SK-N-SH (cell line): ENCODE measurements around the gene WDFY2. TPM values are rescaled to one million over a fixed set of nuclear protein-coding genes. Genes with fewer than 3 reads are reported as not detected.

Experiments
- CTCF ChIA-PET: fragments of 300-600, 350-600 bp; formaldehyde crosslinking; extraction: SDS; loops from one replicate; lab custom pipeline; 2021; lab: Yijun Ruan, JAX
- POLR2A ChIA-PET: fragments of 350-600 bp; sonication (Branson Sonifier 250); formaldehyde crosslinking; extraction: SDS; loops from one replicate; lab custom pipeline; 2020; ENCODE audit warnings: antibody characterized with exemption, inconsistent platforms; lab: Yijun Ruan, JAX
- DNase-seq: peaks from one replicate; pipeline ENCODE4 v3.0.0; 2012
- H2AFZ ChIP-seq: fragments of 200-600 bp; sonication (generic); 2 replicates; pipeline ENCODE4 v1.8.1; 2016; ENCODE audit warnings: antibody characterized with exemption, mild to moderate bottlenecking, low read depth
- H3F3A ChIP-seq: fragments of 200-600 bp; sonication (generic); replicated peaks from 2 replicates; pipeline ENCODE3; 2016; ENCODE audit warnings: antibody characterized with exemption, mild to moderate bottlenecking; ENCODE audit not compliant: insufficient read depth
- H3K27ac ChIP-seq, 2 experiments: fragments of 200-500 bp in 1 of 2; fragments of 200-600 bp in 1 of 2; sonication (Bioruptor generic) in 1 of 2; sonication (generic), shearing (Covaris generic) in 1 of 2; 2 replicates each; pipeline versions ENCODE4 v1.5.1 to v1.6.1; 2014 to 2016; ENCODE audit warnings: low read depth in 2 of 2, inconsistent platforms in 1 of 2, low read length in 1 of 2, mild to moderate bottlenecking in 1 of 2, mixed read lengths in 1 of 2
- H3K27me3 ChIP-seq: fragments of 200-600 bp; sonication (generic), shearing (Covaris generic); 2 replicates; pipeline ENCODE4 v1.6.1; 2016; ENCODE audit warnings: mixed run types; ENCODE audit not compliant: insufficient read depth
- H3K36me3 ChIP-seq, 2 experiments: fragments of 200-500 bp in 1 of 2; fragments of 200-600 bp in 1 of 2; sonication (Bioruptor generic) in 1 of 2; sonication (generic) in 1 of 2; replicated peaks in 1 of 2; 2 replicates each; pipeline versions ENCODE3 to v1.5.1; 2014 to 2016; ENCODE audit warnings: low read length in 1 of 2, mild to moderate bottlenecking in 1 of 2; ENCODE audit not compliant: insufficient read depth in 2 of 2, control insufficient read depth in 1 of 2
- H3K4me1 ChIP-seq, 2 experiments: fragments of 200-500 bp in 1 of 2; fragments of 200-600 bp in 1 of 2; sonication (Bioruptor generic) in 1 of 2; sonication (generic), shearing (Covaris generic) in 1 of 2; 2 replicates each; pipeline versions ENCODE4 v1.5.1 to v1.6.1; 2014 to 2016; ENCODE audit warnings: low read depth in 1 of 2, low read length in 1 of 2, mixed run types in 1 of 2; ENCODE audit not compliant: insufficient read depth in 2 of 2, control insufficient read depth in 1 of 2
- H3K4me2 ChIP-seq: fragments of 200-600 bp; sonication (generic), shearing (Covaris generic); 2 replicates; pipeline ENCODE4 v1.6.1; 2017; ENCODE audit warnings: mixed run types
- H3K4me3 ChIP-seq, 2 experiments: fragments of 200-500 bp in 1 of 2; fragments of 200-600 bp in 1 of 2; sonication (Bioruptor generic) in 1 of 2; sonication (generic), shearing (Covaris generic) in 1 of 2; 2 replicates each; pipeline versions ENCODE4 v1.5.1 to v1.8.1; 2014 to 2016; ENCODE audit warnings: low read depth in 2 of 2, inconsistent platforms in 1 of 2, low read length in 1 of 2, mild to moderate bottlenecking in 1 of 2, mixed read lengths in 1 of 2, moderate library complexity in 1 of 2
- H3K79me2 ChIP-seq: fragments of 200-600 bp; sonication (generic); 2 replicates; pipeline ENCODE4 v1.8.1; 2017; ENCODE audit warnings: mild to moderate bottlenecking; ENCODE audit not compliant: insufficient read depth
- H3K9ac ChIP-seq: fragments of 200-600 bp; sonication (generic); 2 replicates; pipeline ENCODE4 v1.6.1; 2017; ENCODE audit warnings: mixed run types
- H3K9me2 ChIP-seq: fragments of 200-600 bp; sonication (generic); 2 replicates; pipeline ENCODE4 v1.6.1; 2017; ENCODE audit warnings: mixed run types
- H3K9me3 ChIP-seq: fragments of 200-600 bp; sonication (generic); 2 replicates; pipeline ENCODE4 v1.6.1; 2017; ENCODE audit warnings: mixed run types, mild to moderate bottlenecking, moderate library complexity
- H4K20me1 ChIP-seq: fragments of 200-600 bp; sonication (generic); 2 replicates; pipeline ENCODE4 v1.6.1; 2017; ENCODE audit warnings: mild to moderate bottlenecking, mixed run types; ENCODE audit not compliant: insufficient read depth
- CHD2 ChIP-seq: fragments of 150-350 bp; IDR thresholded peaks from 2 replicates; pipeline ENCODE4 v1.6.1; 2018; ENCODE audit warnings: low read length; ENCODE audit not compliant: partially characterized antibody
- EP300 ChIP-seq, 2 experiments: IDR thresholded peaks; 2 replicates each; pipeline versions ENCODE4 v1.4.0 to v1.6.1; 2012; ENCODE audit warnings: borderline replicate concordance in 1 of 2, low read depth in 1 of 2, low read length in 1 of 2
- FOSL2 ChIP-seq: IDR thresholded peaks from 2 replicates; pipeline ENCODE4 v1.4.0; 2012; ENCODE audit warnings: low read depth, mild to moderate bottlenecking, moderate library complexity, borderline replicate concordance
- FOXJ3 ChIP-seq: sonication (generic); formaldehyde crosslinking; IDR thresholded peaks from 2 replicates; pipeline ENCODE4 v1.5.1; 2020; ENCODE audit warnings: mild to moderate bottlenecking, missing genetic modification reagents
- FOXM1 ChIP-seq: IDR thresholded peaks from 2 replicates; pipeline ENCODE4 v1.4.0; 2012; ENCODE audit warnings: low read depth, mild to moderate bottlenecking
- JUND ChIP-seq: IDR thresholded peaks from 2 replicates; pipeline ENCODE4 v1.4.0; 2012
- MXI1 ChIP-seq: IDR thresholded peaks from 2 replicates; pipeline ENCODE4 v1.6.1; 2012; ENCODE audit warnings: mild to moderate bottlenecking, low read depth, low read length, improper control_type of control experiment
- NFIC ChIP-seq: IDR thresholded peaks from 2 replicates; pipeline ENCODE4 v1.4.0; 2012; ENCODE audit warnings: borderline replicate concordance
- NRF1 ChIP-seq: IDR thresholded peaks from 2 replicates; pipeline ENCODE4 v1.6.1; 2012; ENCODE audit warnings: low read depth, mild to moderate bottlenecking, low read length
- POLR2AphosphoS5 ChIP-seq: IDR thresholded peaks from 2 replicates; pipeline ENCODE4 v1.6.1; 2012; ENCODE audit warnings: low read depth, low read length
- RAD21 ChIP-seq: IDR thresholded peaks from 2 replicates; pipeline ENCODE4 v1.6.1; 2012; ENCODE audit warnings: mild to moderate bottlenecking, low read length
- REST ChIP-seq: IDR thresholded peaks from 2 replicates; pipeline ENCODE4 v1.6.1; 2012; ENCODE audit warnings: mild to moderate bottlenecking, low read depth, low read length, moderate library complexity
- RFX5 ChIP-seq: IDR thresholded peaks from 2 replicates; pipeline ENCODE4 v1.6.1; 2012; ENCODE audit warnings: mild to moderate bottlenecking, improper control_type of control experiment, low read length
- RXRA ChIP-seq: IDR thresholded peaks from 2 replicates; pipeline ENCODE4 v1.4.0; 2012; ENCODE audit warnings: low read depth, mild to moderate bottlenecking, borderline replicate concordance
- SMC3 ChIP-seq: IDR thresholded peaks from 2 replicates; pipeline ENCODE4 v1.6.1; 2012; ENCODE audit warnings: low read depth, low read length, improper control_type of control experiment
- TAF1 ChIP-seq: IDR thresholded peaks from 2 replicates; pipeline ENCODE4 v1.6.1; 2012; ENCODE audit warnings: low read depth, mild to moderate bottlenecking, low read length, moderate library complexity, borderline replicate concordance
- USF2 ChIP-seq: fragments of 150-350 bp; IDR thresholded peaks from 2 replicates; pipeline ENCODE4 v1.6.1; 2017; ENCODE audit warnings: antibody characterized with exemption, low read length, low read depth, borderline replicate concordance
- polyA plus RNA-seq, 3 experiments: library from polyadenylated mRNA; depleted of rRNA; stranded (reverse); fragments of >200 nt; gene quantifications; 2 replicates each; pipeline ENCODE4 v1.2.3, GENCODE V29; 2012
- TF ChIP-seq, protein P1 (sequence below): fragments of 150-350 bp; IDR thresholded peaks from 2 replicates; pipeline ENCODE4 v1.6.1; 2016; ENCODE audit warnings: mild to moderate bottlenecking, low read depth, low read length
- TF ChIP-seq, protein P2 (sequence below): IDR thresholded peaks from 2 replicates; pipeline ENCODE4 v1.4.0; 2012; ENCODE audit warnings: low read depth
- TF ChIP-seq, protein P3 (sequence below): IDR thresholded peaks from 2 replicates; pipeline ENCODE4; 2012

The WDFY2 gene
- polyA plus RNA-seq, 1 of the 3 experiments (the other 2 are of a cell fraction), result 4.1 TPM

- Histone ChIP-seq H3K4me1 (peaks cover 3 to 19% of the 10 kb centered on the region in 2 experiments; a peak in 3 of 4 replicates), H3K79me2 (peaks cover 34% of the 10 kb centered on the region)
- POLR2A ChIA-PET, result no interaction called here
Measured at GRCh38 chr13:51678420-51678819, 94.2 kb downstream of the WDFY2 start.

More at GRCh38 chr13:51678420-51678819, 94.2 kb downstream of the WDFY2 start:
- Histone ChIP-seq H2AFZ (no peak overlapping the region), H4K20me1 (no peaks in the 10 kb centered on the region), H3K27ac (no peak overlapping the region), H3K36me3 (peaks cover 4 to 13% of the 10 kb centered on the region in 2 experiments), H3K9ac (no peak overlapping the region), H3K27me3 (no peaks in the 10 kb centered on the region), H3K9me2 (no peaks in the 10 kb centered on the region), H3K4me2 (no peak overlapping the region), H3K9me3 (no peaks in the 10 kb centered on the region), H3F3A (peaks cover 6% of the 10 kb centered on the region), H3K4me3 (no peak overlapping the region)
- CTCF ChIA-PET, result no interaction called here
- DNase-seq, result no peak
- TF ChIP-seq, protein P1, sequence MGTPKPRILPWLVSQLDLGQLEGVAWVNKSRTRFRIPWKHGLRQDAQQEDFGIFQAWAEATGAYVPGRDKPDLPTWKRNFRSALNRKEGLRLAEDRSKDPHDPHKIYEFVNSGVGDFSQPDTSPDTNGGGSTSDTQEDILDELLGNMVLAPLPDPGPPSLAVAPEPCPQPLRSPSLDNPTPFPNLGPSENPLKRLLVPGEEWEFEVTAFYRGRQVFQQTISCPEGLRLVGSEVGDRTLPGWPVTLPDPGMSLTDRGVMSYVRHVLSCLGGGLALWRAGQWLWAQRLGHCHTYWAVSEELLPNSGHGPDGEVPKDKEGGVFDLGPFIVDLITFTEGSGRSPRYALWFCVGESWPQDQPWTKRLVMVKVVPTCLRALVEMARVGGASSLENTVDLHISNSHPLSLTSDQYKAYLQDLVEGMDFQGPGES, result no peak
- no peak for TF ChIP-seq MXI1
- no peak for TF ChIP-seq RXRA
- TF ChIP-seq SMC3, result no peak
- TF ChIP-seq, protein P2, sequence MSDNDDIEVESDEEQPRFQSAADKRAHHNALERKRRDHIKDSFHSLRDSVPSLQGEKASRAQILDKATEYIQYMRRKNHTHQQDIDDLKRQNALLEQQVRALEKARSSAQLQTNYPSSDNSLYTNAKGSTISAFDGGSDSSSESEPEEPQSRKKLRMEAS, result no peak
- TF ChIP-seq JUND, result no peak
- no peak for TF ChIP-seq REST
- TF ChIP-seq, protein P3, sequence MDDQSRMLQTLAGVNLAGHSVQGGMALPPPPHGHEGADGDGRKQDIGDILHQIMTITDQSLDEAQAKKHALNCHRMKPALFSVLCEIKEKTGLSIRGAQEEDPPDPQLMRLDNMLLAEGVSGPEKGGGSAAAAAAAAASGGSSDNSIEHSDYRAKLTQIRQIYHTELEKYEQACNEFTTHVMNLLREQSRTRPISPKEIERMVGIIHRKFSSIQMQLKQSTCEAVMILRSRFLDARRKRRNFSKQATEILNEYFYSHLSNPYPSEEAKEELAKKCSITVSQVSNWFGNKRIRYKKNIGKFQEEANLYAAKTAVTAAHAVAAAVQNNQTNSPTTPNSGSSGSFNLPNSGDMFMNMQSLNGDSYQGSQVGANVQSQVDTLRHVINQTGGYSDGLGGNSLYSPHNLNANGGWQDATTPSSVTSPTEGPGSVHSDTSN, result no peak
- TF ChIP-seq CHD2, result no peak
- no peak for TF ChIP-seq FOXM1
- TF ChIP-seq POLR2AphosphoS5, result no peak
- no peak for TF ChIP-seq TAF1
- TF ChIP-seq RFX5, result no peak
- no peak for TF ChIP-seq RAD21
- no peak for TF ChIP-seq USF2
- no peak for TF ChIP-seq NRF1
- TF ChIP-seq EP300 (IDR thresholded peaks at IDR 0.05; ENCODE audit: borderline replicate concordance in 1 of 2, low read depth in 1 of 2, low read length in 1 of 2), result no peak
- no peak for TF ChIP-seq NFIC
- no peak for TF ChIP-seq FOSL2
- no peak for TF ChIP-seq FOXJ3 (CRISPR knock-in tag)
